H1 (cell line): ENCODE results near the gene HSPA12A. TPM values are rescaled to one million over a fixed set of nuclear protein-coding genes. Genes with fewer than 3 reads are reported as not detected.

ENCODE experiments used
- BACH1 ChIP-seq: IDR thresholded peaks from 2 replicates; pipeline ENCODE4 v1.6.1; 2012; ENCODE audit warnings: low read length, improper control_type of control experiment
- CHD7 ChIP-seq: fragments of 300-600 bp; sonication (generic); IDR thresholded peaks from 2 replicates; pipeline ENCODE4 v1.7.1; 2012; ENCODE audit warnings: low read length, moderate library complexity, mild to moderate bottlenecking, inconsistent platforms; ENCODE audit not compliant: insufficient replicate concordance
- CTBP2 ChIP-seq: IDR thresholded peaks from 2 replicates; pipeline ENCODE4 v1.7.0; 2011; ENCODE audit warnings: borderline replicate concordance, mild to moderate bottlenecking, moderate library complexity, mixed read lengths, low read length; ENCODE audit not compliant: insufficient read depth, insufficient read length
- JUN ChIP-seq: IDR thresholded peaks from 2 replicates; pipeline ENCODE4 v1.6.1; 2011; ENCODE audit warnings: low read depth, mild to moderate bottlenecking, improper control_type of control experiment, low read length
- RXRA ChIP-seq: IDR thresholded peaks from 2 replicates; pipeline ENCODE4 v1.6.1; 2011; ENCODE audit warnings: low read depth, mild to moderate bottlenecking, low read length, moderate library complexity; ENCODE audit not compliant: insufficient read depth
- TCF12 ChIP-seq: IDR thresholded peaks from 2 replicates; pipeline ENCODE4 v1.6.1; 2011; ENCODE audit warnings: low read depth, mild to moderate bottlenecking, low read length
- YY1 ChIP-seq: IDR thresholded peaks from 2 replicates; pipeline ENCODE4 v1.6.1; 2011; ENCODE audit warnings: low read depth, mild to moderate bottlenecking, low read length
- ZNF274 ChIP-seq: IDR thresholded peaks from 2 replicates; pipeline ENCODE4 v1.7.0; 2012; ENCODE audit warnings: low read length, borderline replicate concordance; ENCODE audit errors: extremely low read depth
- polyA plus RNA-seq, 7 experiments: library from polyadenylated mRNA; depleted of rRNA in 3 of 7; stranded (reverse) in 5 of 7; unstranded in 2 of 7; fragments of >200 nt in 5 of 7; fragments of 200-250 nt in 2 of 7; gene quantifications; 1 replicate in 5 of 7; 2 replicates in 1 of 7; 4 replicates in 1 of 7; pipeline versions ENCODE4 v1.2.1 to v1.2.3, GENCODE V29; 2011 to 2013; ENCODE audit warnings: missing spikeins in 2 of 7, mixed read lengths in 2 of 7
- total RNA-seq: library from RNA; stranded (reverse); fragmentation: NEBNext Ultra II Directional; extraction: Animal tissue kit (Norgen Biotek cat#: 25700); gene quantifications from 2 replicates; pipeline ENCODE4 v1.2.1, GENCODE V29; 2021

The HSPA12A gene
- total and polyA plus RNA-seq, 2 of the 8 experiments (the other 6 are each of a cell fraction or from before 2014, with no cell fraction given): 3.1 to 6.9 TPM

- TF ChIP-seq CHD7 (no peak), JUN (no peak), CTBP2 (no peak), BACH1 (no peak), YY1 (no peak), TCF12 (no peak), RXRA (no peak), ZNF274 (no peak)
Measured at GRCh38 chr10:116687633-116688032, 54.7 kb downstream of the HSPA12A start (continued).
